Tibial nerve (tissue), 4 donors: ENCODE data around the gene CXCR2. TPM values are rescaled to one million over a fixed set of nuclear protein-coding genes. Genes with fewer than 3 reads are reported as not detected.
"Not testable (repeated sequence)": the region's sequence is repeated elsewhere in the genome, so short reads cannot be mapped to it uniquely, and the experiment has no call there.

ENCODE experiments used
- DNase-seq, 2 donors: peaks; one replicate each; pipeline ENCODE4 v3.0.0-alpha.2; 2019; ENCODE audit warnings: low spot score in 2 of 2
- H3K27ac ChIP-seq, 4 donors: fragments of 200-600 bp; sonication (generic) in 3 of 4; one replicate each; pipeline ENCODE4 v1.5.1; 2017 to 2019; ENCODE audit warnings: mild to moderate bottlenecking in 1 of 4
- H3K27me3 ChIP-seq, 2 donors: fragments of 200-600 bp; sonication (generic) in 1 of 2; one replicate each; pipeline versions ENCODE4 v1.5.1 to v1.6.0; 2017 to 2019
- H3K36me3 ChIP-seq, 3 donors: fragments of 200-600 bp; sonication (generic); one replicate each; pipeline ENCODE4 v1.5.1; 2018 to 2019
- H3K4me1 ChIP-seq, 4 donors: fragments of 200-600 bp; sonication (generic) in 3 of 4; one replicate each; pipeline ENCODE4 v1.5.1; 2017 to 2019
- H3K4me3 ChIP-seq, 4 donors: fragments of 200-600 bp; sonication (generic) in 3 of 4; one replicate each; pipeline ENCODE4 v1.5.1; 2017 to 2019; ENCODE audit warnings: mild to moderate bottlenecking in 1 of 4, moderate library complexity in 1 of 4
- H3K9me3 ChIP-seq, 4 donors: fragments of 200-600 bp; sonication (generic) in 3 of 4; one replicate each; pipeline ENCODE4 v1.5.1; 2017 to 2019
- CTCF ChIP-seq, 5 experiments: fragments of 200-600 bp in 3 of 5; fragments of 450-650 bp in 2 of 5; sonication (generic) in 3 of 5; IDR thresholded peaks; one replicate each; pipeline ENCODE4 v1.5.1; 2016 to 2019; ENCODE audit warnings: antibody characterized with exemption in 5 of 5, mild to moderate bottlenecking in 3 of 5, moderate library complexity in 2 of 5
- EP300 ChIP-seq, 2 donors: sonication (generic); formaldehyde crosslinking; IDR thresholded peaks; one replicate each; pipeline ENCODE4 v1.6.1; 2017; ENCODE audit warnings: antibody characterized with exemption in 2 of 2, mild to moderate bottlenecking in 1 of 2
- POLR2A ChIP-seq, 2 donors: fragments of 450-650 bp; IDR thresholded peaks; one replicate each; pipeline ENCODE4 v1.6.1; 2017; ENCODE audit warnings: antibody characterized with exemption in 2 of 2, mild to moderate bottlenecking in 2 of 2, moderate library complexity in 2 of 2
- WGBS, 2 donors: methylation state at CpG; one replicate each; pipeline ENCODE4 v1.1.5; 2018; 5-methylcytosine and 5-hydroxymethylcytosine counted together
- total RNA-seq, 4 donors: library from RNA; depleted of rRNA; stranded (reverse); fragments of >200 nt; gene quantifications; one replicate each; pipeline ENCODE4 v1.1.0, GENCODE V29; 2016

Gene CXCR2
- total RNA-seq, 4 donors from 2014 or later: 0.30 TPM; not detected in 3

DNA sequence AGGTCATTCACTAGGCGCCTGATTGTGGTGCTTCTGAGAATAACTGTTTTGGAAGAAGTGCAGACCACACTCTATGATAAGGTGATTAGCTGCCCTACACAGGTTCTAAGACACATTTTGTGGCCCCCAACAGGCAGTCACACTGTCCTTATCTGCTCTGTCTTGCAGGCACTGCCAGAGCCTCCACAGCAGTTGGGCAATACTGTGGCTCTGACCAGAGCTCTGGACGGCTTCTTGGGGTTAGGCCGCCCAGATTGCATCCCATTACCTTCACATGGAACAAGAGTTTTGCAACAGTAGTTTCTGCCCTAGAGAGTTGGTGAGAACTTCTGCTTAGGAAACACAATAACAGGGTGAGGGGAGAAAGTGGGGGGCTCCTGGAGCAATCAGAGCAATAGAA lies 34.1 kb upstream of the CXCR2 start:
- Histone ChIP-seq H3K36me3 (no peaks in the 10 kb centered on the region), H3K27me3 (no peaks in the 10 kb centered on the region), H3K4me1 (no peaks in the 10 kb centered on the region), H3K27ac (no peak overlapping the region), H3K9me3 (peaks cover 0 to 9% (median under 1%) of the 10 kb centered on the region in 4 donors), H3K4me3 (no peak overlapping the region)
- WGBS, 2 donors: 88 to 93% methylated on average over 3 of the region's 3 CpGs
- no peak for DNase-seq
- no peak for TF ChIP-seq CTCF (IDR thresholded peaks at IDR 0.05)
- TF ChIP-seq EP300 (IDR thresholded peaks at IDR 0.05): no peak

- WGBS, 2 donors: 67 to 75% methylated on average over 3 of the region's 3 CpGs
- no peaks in the 10 kb centered on the region for H3K4me1 ChIP-seq
- no peaks in the 10 kb centered on the region for H3K27me3 ChIP-seq
- H3K9me3 ChIP-seq: no peaks in the 10 kb centered on the region
- no peaks in the 10 kb centered on the region for H3K36me3 ChIP-seq
- no peak overlapping the region for H3K27ac ChIP-seq
- TF ChIP-seq CTCF (IDR thresholded peaks at IDR 0.05): no peak
- TF ChIP-seq EP300 (IDR thresholded peaks at IDR 0.05): no peak
- TF ChIP-seq POLR2A (IDR thresholded peaks at IDR 0.05): no peak
- H3K4me3 ChIP-seq: no peak overlapping the region
- DNase-seq: no peak
Measured at GRCh38 chr2:218093879-218094278, 31.9 kb upstream of the CXCR2 start.

DNA sequence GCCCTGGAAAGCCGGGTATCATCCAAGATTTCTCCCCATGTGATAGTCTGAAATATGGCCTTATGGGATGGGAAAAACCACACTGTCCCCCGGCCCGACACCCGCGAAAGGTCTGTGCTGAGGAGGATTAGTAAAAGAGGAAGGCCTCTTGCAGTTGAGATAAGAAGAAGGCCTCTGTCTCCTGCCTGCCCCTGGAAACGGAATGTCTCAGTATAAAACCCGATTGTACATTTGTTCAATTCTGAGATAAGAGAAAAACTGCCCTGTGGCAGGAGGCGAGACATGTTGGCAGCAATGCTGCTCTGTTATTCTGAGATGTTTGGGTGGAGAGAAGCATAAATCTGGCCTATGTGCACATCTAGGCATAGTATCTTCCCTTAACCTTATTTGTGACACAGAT lies 30.0 kb upstream of the CXCR2 start:
- H3K27ac ChIP-seq: no peak overlapping the region
- WGBS, 2 donors: 61 to 65% methylated on average over 8 of the region's 8 CpGs
- TF ChIP-seq POLR2A (IDR thresholded peaks at IDR 0.05) (no peak), EP300 (IDR thresholded peaks at IDR 0.05) (no peak), CTCF (IDR thresholded peaks at IDR 0.05) (no peak)

DNA sequence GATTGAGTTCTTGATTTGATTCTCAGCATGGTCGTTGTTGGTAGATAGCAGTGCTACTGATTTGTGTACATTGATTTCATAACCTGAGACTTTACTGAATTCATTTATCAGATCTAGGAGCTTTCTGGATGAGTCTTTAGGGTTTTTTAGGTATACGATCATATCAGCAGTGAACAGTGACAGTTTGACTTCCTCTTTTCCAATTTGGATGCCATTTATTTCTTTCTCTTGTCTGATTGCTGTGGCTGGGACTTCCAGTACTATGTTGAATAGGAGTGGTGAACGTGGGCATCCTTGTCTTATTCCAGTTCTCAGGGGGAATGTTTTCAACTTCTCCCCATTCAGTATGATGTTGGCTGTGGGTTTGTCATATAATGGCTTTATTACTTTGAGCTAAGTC lies 27.9 kb upstream of the CXCR2 start:
- Histone ChIP-seq H3K27ac (no peak overlapping the region), H3K36me3 (no peaks in the 10 kb centered on the region), H3K4me3 (no peak overlapping the region), H3K9me3 (no peaks in the 10 kb centered on the region), H3K4me1 (no peaks in the 10 kb centered on the region), H3K27me3 (no peaks in the 10 kb centered on the region)
- WGBS, 2 donors: 81 to 84% methylated on average over 3 of the region's 3 CpGs
- TF ChIP-seq POLR2A (IDR thresholded peaks at IDR 0.05) (no peak), EP300 (IDR thresholded peaks at IDR 0.05) (no peak)
- no peak for DNase-seq

More for the DNA sequence above, 30.0 kb upstream of the CXCR2 start:
- DNase-seq: no peak
- Histone ChIP-seq H3K4me3 (no peak overlapping the region), H3K4me1 (no peaks in the 10 kb centered on the region), H3K9me3 (no peaks in the 10 kb centered on the region), H3K27me3 (no peaks in the 10 kb centered on the region), H3K36me3 (no peaks in the 10 kb centered on the region)

DNA sequence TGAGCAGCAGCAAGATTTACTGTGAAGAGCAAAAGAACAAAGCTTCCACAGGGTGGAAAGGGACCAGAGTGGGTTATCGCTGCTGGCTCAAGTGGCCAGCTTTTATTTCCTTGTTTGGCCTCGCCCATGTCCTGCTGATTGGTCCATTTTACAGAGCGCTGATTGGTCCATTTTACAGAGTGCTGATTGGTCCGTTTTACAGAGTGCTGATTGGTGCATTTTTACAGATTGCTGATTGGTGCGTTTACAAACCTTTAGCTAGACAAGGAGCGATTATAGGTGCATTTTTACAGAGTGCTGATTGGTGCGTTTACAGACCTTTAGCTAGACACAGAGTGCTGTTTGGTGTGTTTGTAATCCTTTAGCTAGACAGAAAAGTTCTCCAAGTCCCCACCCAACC lies 17.0 kb upstream of the CXCR2 start:
- H3K9me3 ChIP-seq: peaks cover 0 to 40% (median 0%) of the 10 kb centered on the region in 4 donors
- H3K4me3 ChIP-seq, DNase-seq, H3K36me3 ChIP-seq, H3K4me1 ChIP-seq, H3K27ac ChIP-seq, H3K27me3 ChIP-seq: not testable (repeated sequence)
- 87% methylated on average over 7 of the region's 7 CpGs for WGBS, 2 donors

GRCh38 chr2:218121789-218122188 lies 4.0 kb upstream of the CXCR2 start:
- DNase-seq, H3K27me3 ChIP-seq, H3K36me3 ChIP-seq, H3K4me3 ChIP-seq, H3K27ac ChIP-seq, H3K4me1 ChIP-seq: not testable (repeated sequence)
- H3K9me3 ChIP-seq: peaks cover 0 to 32% (median 0%) of the 10 kb centered on the region in 4 donors
- WGBS, 2 donors: 72 to 76% methylated on average over 4 of the region's 4 CpGs

DNA sequence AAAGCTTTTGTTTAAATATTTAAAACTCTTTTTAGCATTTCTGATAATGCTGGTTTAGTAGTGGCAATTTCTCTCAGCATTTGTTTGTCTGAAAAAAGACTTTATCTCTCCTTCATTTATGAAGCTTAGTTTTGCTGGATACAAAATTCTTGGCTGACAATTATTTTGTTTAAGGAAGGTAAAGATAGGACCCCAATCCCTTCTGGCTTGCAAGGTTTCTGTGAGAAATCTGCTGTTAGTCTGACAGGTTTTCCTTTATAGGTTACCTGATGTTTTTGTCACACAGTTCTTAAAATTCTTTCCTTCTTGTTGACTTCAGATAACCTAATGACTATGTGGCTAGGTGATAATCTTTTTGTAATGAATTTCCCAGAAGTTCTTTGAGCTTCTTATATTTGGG lies 3.5 kb upstream of the CXCR2 start:
- not testable (repeated sequence) for H3K4me1 ChIP-seq, H3K27ac ChIP-seq, H3K27me3 ChIP-seq, DNase-seq, H3K4me3 ChIP-seq, H3K36me3 ChIP-seq
- peaks cover 0 to 27% (median 0%) of the 10 kb centered on the region in 4 donors for H3K9me3 ChIP-seq
